Measurements from ENCODE around the gene FAM174C.
"Not testable (repeated sequence)": the region's sequence is repeated elsewhere in the genome, so short reads cannot be mapped to it uniquely, and the experiment has no call there.

FAM174C gene

DNA sequence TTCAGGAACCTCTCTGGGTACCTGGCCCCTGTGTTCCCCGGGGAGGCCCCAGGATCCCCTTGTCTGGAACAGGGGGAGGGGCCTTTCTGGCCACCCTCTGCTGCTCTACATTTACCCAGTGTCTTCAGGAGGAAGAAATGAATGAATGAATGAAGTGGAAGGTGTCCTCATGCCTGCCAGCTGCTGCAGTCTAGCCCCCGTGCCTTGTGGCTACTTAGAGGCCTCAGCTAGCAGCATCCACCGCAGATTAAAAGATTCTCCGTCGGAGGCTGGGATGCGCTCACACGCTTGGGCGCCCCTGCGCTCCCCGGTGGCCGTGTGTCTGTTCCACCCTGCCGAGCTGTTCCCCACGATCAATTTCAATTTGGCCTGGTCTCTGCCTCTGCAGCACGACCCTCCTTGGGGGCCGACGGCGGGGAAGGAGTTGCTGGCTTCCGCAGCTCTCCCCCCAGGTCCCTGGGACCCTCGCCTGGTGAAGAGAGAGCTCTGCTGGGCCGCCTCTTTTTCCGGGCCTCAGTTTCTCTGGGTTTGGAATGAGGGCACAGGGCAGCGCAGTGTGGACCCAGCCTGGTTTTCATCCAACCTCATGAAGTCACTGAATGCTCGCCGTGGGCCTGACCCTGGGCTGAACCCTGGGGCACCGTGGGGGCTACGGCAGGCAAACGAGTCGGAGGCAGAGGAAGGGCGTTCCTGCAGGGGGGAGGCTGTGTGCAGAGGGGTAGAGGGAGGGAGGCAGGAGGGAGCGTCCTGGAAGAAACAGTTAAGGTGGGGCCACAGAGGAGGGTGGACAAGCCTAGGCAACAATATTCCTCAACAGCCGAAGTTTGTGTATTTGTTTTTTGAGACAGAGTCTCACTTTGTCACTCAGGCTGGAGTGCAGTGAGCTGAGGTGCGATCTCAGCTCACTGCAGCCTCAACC lies 38.6 kb downstream of the FAM174C start:
- TF ChIP-seq, protein P1, sequence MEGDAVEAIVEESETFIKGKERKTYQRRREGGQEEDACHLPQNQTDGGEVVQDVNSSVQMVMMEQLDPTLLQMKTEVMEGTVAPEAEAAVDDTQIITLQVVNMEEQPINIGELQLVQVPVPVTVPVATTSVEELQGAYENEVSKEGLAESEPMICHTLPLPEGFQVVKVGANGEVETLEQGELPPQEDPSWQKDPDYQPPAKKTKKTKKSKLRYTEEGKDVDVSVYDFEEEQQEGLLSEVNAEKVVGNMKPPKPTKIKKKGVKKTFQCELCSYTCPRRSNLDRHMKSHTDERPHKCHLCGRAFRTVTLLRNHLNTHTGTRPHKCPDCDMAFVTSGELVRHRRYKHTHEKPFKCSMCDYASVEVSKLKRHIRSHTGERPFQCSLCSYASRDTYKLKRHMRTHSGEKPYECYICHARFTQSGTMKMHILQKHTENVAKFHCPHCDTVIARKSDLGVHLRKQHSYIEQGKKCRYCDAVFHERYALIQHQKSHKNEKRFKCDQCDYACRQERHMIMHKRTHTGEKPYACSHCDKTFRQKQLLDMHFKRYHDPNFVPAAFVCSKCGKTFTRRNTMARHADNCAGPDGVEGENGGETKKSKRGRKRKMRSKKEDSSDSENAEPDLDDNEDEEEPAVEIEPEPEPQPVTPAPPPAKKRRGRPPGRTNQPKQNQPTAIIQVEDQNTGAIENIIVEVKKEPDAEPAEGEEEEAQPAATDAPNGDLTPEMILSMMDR (IDR thresholded peaks at IDR 0.05; ENCODE audit: control insufficient read depth, insufficient read depth, low read depth, low read length, missing control alignments): no peak
- DNase-seq (ENCODE audit: low read depth): no peak
- H3K4me3 ChIP-seq (ENCODE audit: control insufficient read depth, low read depth, low read length): no peak overlapping the region

DNA sequence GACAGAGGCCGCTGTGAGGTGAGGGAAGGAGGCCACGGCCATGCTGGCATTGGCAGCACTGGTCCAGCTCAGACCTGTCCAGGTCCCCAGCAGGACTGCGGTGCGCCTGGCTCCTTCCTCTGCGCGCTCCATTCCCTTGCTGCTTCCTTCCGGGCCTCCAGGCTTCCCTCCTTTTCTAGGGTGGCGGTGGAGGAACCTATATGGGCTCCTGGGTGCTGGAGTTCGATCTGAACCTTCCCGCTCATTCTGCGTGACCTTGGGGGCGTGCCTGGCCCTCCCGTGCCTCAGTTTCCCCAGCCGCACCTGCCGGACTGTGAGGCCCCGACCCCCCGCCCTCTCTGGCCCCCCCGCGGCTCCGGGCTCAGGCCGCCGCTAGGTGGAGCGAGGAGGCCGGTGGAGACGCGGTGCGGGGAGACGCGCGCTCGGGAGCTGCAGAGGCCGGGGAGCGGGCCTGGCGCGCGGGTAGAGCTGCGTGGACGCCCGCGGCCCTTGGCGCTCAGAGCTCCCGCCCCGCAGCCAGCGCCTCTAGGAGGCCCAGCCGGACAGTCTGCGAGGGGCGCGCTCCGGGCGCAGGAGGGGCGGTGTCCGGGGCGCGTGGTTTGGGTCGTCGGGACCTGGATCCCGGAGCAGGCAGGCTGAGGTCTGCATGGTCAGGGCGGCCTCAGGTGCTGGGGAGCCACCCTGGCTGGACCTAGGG lies 40.3 kb downstream of the FAM174C start:
- no peak overlapping the region for H3K4me3 ChIP-seq (ENCODE audit: control insufficient read depth, low read depth, low read length)
- TF ChIP-seq, protein P1 (IDR thresholded peaks at IDR 0.05; ENCODE audit: control insufficient read depth, insufficient read depth, low read depth, low read length, missing control alignments): peak; percentile 51
- DNase-seq (ENCODE audit: low read depth): no peak

DNA sequence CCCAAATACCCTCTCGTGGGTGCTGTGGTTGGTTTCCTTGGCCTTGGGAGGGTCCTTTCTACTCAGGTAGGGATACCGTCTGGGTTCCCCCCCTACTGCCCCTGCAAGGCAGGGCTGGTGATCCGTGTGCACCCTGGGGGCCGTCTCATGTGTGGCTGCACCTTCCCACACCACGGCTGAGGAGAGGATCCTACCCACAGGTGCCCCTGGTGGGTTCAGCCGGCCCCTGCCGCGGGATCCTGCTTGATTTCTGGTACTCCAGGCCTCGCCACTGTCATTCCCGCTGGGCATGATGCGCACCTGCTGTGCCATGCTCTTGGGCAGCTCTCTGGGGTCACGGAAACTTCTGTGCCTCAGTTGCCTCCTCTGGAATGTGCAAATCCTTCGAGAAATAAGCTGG lies 41.1 kb downstream of the FAM174C start:
- H3K4me3 ChIP-seq (ENCODE audit: control insufficient read depth, low read depth, low read length): no peak overlapping the region
- DNase-seq (ENCODE audit: low read depth): no peak
- TF ChIP-seq, protein P1 (IDR thresholded peaks at IDR 0.05; ENCODE audit: control insufficient read depth, insufficient read depth, low read depth, low read length, missing control alignments): no peak

DNA sequence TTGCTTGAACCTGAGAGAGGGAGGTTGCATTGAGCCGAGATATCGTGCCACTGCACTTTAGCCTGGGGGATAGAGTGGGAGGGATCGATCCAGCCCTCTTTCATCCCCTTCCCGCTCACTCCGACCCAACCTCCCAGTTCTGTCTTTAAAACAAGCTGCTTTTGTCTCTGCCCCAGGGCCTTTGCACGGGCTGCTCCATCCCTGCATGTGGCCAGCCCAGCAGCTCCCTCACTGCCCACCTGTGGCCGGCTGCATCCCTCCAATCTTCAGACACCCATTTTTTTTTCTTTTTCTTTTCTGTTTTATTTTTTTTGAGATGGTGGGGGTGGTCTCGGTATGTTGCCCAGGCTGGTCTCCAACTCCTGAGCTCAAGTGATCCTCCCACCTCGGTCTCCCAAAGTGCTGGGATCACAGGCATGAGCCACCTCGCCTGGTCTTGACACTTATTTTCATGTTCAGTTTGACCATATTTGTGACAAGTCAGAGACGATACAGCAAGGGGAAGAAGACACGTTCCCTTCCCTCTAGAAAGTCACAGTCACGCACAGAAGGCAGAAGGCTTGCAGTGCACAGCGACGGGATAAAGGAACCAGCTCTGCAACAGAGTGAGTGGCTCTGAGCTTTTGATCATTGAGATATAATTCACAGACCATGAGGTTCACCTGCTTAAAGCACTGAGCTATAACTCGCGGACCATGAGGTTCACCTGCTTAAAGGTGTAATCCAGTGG lies 42.1 kb downstream of the FAM174C start:
- TF ChIP-seq, protein P1 (IDR thresholded peaks at IDR 0.05; ENCODE audit: control insufficient read depth, insufficient read depth, low read depth, low read length, missing control alignments): no peak
- no peak overlapping the region for H3K4me3 ChIP-seq (ENCODE audit: control insufficient read depth, low read depth, low read length)
- DNase-seq (ENCODE audit: low read depth): no peak

DNA sequence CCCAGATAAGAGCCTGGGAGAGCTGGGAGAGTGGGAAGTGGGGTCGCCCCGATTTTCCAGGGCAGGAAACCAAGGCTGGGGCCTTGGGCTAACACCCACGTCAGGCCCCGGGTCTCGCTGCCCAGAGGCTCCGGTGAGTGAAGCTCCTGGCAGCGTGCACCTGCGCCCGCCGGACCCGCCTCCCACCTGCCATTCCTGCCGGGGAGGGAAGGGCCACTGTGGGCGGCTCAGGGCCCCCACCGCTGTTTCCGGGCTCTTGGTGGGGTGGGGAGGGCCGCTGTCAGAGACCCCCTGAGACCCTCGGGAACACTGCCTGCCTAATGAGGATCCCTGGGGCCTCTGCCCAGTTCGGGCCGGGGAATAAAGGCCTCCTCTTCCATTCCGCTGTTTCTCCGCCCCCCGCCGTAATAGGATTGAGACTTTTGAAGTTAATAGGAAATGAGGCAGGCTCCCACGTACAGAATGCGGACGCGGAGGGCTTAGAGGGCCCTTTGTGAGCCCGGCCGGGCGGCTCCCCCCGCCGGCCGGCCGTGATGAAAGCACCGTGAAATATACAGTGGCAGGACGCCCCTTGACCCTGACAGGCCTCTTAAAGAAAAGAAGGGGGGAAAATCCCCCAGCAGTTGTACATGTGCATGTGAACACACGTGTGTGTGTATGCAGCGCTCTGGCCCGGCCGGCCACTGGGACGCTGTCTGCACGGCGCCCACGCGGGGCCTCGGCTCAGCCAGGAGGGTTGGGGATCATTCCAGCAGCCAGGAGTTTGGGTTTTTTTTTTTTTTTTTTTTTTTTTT lies 43.5 kb downstream of the FAM174C start:
- TF ChIP-seq, protein P1 (IDR thresholded peaks at IDR 0.05; ENCODE audit: control insufficient read depth, insufficient read depth, low read depth, low read length, missing control alignments): no peak
- H3K4me3 ChIP-seq (ENCODE audit: control insufficient read depth, low read depth, low read length): no peak overlapping the region
- DNase-seq (ENCODE audit: low read depth): no peak

DNA sequence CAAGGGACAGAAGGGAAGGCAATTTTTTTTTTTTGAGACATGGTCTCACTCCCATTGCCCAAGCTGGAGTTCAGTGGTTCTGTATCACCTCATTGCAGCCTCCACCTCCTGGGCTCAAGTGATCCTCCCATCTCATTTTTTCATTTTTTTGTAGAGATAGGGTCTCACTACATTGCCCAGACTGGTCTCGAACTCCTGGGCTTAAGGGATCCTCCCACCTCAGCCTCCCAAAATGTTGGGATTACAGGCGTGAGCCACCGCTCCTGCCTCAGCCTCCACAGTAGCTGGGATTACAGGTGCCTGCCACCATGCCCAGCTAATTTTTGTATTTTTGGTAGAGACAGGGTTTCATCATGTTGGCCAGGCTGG lies 44.9 kb downstream of the FAM174C start:
- not testable (repeated sequence) for H3K4me3 ChIP-seq (ENCODE audit: control insufficient read depth, low read depth, low read length); DNase-seq (ENCODE audit: low read depth)
